HFFc6 (cell line): ENCODE data around the gene PAPPA2. TPM values are rescaled to one million over a fixed set of nuclear protein-coding genes. Genes with fewer than 3 reads are reported as not detected.

ENCODE experiments used
- DNase-seq: peaks from one replicate; pipeline ENCODE4 v3.0.0-alpha.2; 2018
- H3K27ac Mint-ChIP-seq: 2 replicates; pipeline ENCODE4 v1.8.0; 2020; ENCODE audit warnings: mild to moderate bottlenecking, mixed read lengths
- H3K27me3 Mint-ChIP-seq: 2 replicates; pipeline ENCODE4 v1.8.0; 2021; ENCODE audit warnings: mild to moderate bottlenecking, moderate library complexity, mixed read lengths; ENCODE audit not compliant: insufficient read depth
- H3K36me3 Mint-ChIP-seq: 2 replicates; pipeline ENCODE4 v1.8.0; 2021; ENCODE audit warnings: low read depth, mixed read lengths
- H3K4me1 Mint-ChIP-seq: 2 replicates; pipeline ENCODE4 v1.8.0; 2020; ENCODE audit warnings: low read depth, mixed read lengths
- H3K4me3 Mint-ChIP-seq: 2 replicates; pipeline ENCODE4 v1.8.0; 2020; ENCODE audit warnings: mild to moderate bottlenecking, moderate library complexity, mixed read lengths
- H3K9me3 Mint-ChIP-seq: 2 replicates; pipeline ENCODE4 v1.8.0; 2020; ENCODE audit warnings: mild to moderate bottlenecking, mixed read lengths
- CTCF ChIP-seq: fragments of 200-600 bp; sonication (generic); IDR thresholded peaks from 2 replicates; pipeline ENCODE4 v1.5.0; 2021; ENCODE audit warnings: antibody characterized with exemption, mild to moderate bottlenecking
- total RNA-seq, 6 experiments: library from RNA; stranded (reverse); fragmentation: NEBNext Ultra II Directional; extraction: Animal tissue kit (Norgen Biotek cat#: 25700); gene quantifications; 2 replicates in 1 of 6; 3 replicates in 5 of 6; pipeline ENCODE4 v1.2.3, GENCODE V29; 2021

The PAPPA2 gene
- total RNA-seq, 6 experiments from 2014 or later: 0.16 to 1.1 (median 0.42) TPM

DNA sequence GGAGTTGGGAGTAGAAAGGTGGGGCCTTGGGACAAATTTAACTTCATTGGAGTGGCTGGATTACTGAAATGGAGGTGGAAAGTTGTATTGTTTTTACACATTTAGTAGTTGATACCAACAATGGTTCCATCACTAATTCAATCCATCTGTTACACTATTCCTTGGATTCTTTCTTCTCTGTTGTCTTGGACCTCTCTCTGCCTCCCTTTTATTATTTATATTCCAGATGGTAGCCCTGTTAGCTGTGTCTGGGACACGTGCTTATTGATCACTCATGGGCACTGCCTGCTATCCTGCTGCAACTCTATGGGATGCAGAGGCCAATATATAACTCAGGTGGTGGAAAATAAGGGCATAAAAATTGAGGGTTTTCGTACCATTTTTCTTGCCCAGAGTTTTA lies 346.3 kb downstream of the PAPPA2 start:
- Mint-ChIP-seq H3K4me3 (no peak overlapping the region), H3K27me3 (no peaks in the 10 kb centered on the region), H3K4me1 (no peaks in the 10 kb centered on the region), H3K9me3 (peaks cover 30% of the 10 kb centered on the region), H3K27ac (no peak overlapping the region), H3K36me3 (no peaks in the 10 kb centered on the region; the same call in 1 of the 2 replicates)
- no peak for TF ChIP-seq CTCF
- DNase-seq: no peak

DNA sequence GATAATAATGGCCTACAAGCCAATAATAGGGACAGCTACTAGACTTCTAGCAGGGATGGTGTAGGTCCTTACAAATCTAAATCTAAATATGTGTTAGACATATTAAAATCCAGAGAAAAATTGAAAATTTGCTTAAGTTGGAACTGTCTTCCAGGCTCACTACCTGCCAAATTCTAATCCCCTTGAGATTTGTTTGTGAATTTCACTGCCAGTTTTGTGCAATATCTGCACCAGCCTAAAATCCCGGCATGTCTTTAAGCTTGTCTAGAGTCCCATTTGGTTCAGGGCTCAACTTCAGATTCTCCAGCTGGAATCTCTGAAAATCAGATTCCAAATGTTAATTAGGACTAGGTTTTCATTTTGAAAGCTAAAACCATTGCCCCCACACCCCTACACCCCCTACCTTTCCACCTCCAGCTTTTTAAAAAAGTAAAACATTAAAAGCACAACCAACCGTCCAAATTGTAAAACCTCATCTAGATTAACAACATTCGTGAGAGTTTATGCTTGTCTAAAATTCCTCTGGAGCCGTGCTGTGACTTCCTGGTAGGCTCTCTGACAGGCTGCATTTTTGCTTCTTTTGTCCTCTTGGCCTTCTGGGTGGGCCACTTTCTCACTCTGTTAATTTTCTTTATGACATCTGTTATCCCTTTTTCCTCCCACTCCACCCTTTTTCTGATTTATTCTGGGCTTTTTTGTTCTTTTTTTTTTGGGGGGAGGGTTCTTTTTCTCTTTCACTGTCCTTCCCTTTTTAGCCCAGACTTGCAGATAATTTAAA lies 348.7 kb downstream of the PAPPA2 start:
- DNase-seq: no peak
- TF ChIP-seq CTCF: no peak
- no peaks in the 10 kb centered on the region for H3K4me1 Mint-ChIP-seq

DNA sequence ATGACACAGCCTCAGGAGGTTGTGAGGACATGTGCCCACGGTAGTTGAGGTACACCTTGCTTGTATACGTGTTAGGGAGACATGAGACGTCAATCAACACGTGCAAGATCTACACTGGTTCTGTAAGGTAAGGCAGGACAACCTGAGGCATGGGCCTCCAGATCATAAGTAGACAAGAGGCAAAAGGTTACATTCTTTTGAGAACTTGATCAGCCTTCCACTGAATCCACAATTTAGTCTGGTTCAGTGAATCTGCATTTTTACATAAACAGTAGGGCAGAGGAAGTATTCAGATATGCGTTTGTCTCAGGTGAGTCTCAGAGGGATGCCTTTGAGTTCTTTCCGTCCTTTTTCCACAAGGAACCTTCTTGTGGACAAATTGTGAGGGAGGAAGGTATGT lies 352.6 kb downstream of the PAPPA2 start:
- Mint-ChIP-seq H3K27me3 (no peaks in the 10 kb centered on the region; the same call in 1 of the 2 replicates), H3K4me1 (no peaks in the 10 kb centered on the region), H3K4me3 (no peak overlapping the region), H3K27ac (no peak overlapping the region), H3K9me3 (peaks cover 9% of the 10 kb centered on the region), H3K36me3 (no peaks in the 10 kb centered on the region; the same call in 1 of the 2 replicates)
- no peak for TF ChIP-seq CTCF
- no peak for DNase-seq

More for the DNA sequence above, 348.7 kb downstream of the PAPPA2 start:
- H3K27me3 Mint-ChIP-seq: no peaks in the 10 kb centered on the region; the same call in 1 of the 2 replicates
- H3K27ac Mint-ChIP-seq: no peak overlapping the region
- peaks cover 22% of the 10 kb centered on the region for H3K9me3 Mint-ChIP-seq
- no peaks in the 10 kb centered on the region; the same call in 1 of the 2 replicates for H3K36me3 Mint-ChIP-seq
- H3K4me3 Mint-ChIP-seq: no peak overlapping the region

DNA sequence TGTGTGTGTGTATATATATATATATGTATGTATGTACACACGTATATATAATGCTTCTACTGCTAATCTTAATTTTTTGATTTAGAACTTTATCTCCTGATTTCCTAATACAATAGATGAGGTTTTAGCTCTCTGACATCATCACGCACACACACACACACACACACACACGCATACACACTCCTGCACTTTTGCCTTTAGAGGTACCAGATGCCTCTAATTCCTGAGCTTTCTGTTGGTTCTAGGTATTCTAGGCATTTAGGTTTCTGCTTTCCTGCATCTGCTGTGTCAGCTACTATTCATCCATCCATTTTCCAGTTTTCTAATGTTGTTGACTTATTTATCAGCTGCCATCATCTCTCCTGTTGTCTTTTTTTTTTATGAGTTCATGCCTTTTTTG lies 353.3 kb downstream of the PAPPA2 start:
- DNase-seq: no peak
- Mint-ChIP-seq H3K36me3 (no peaks in the 10 kb centered on the region; the same call in 1 of the 2 replicates), H3K27me3 (no peaks in the 10 kb centered on the region; the same call in 1 of the 2 replicates), H3K27ac (no peak overlapping the region), H3K9me3 (peaks cover 9% of the 10 kb centered on the region), H3K4me3 (no peak overlapping the region), H3K4me1 (no peaks in the 10 kb centered on the region)
- TF ChIP-seq CTCF: no peak

GRCh38 chr1:176820391-176821031 lies 357.5 kb downstream of the PAPPA2 start:
- no peak for DNase-seq
- Mint-ChIP-seq H3K9me3 (peaks cover 15% of the 10 kb centered on the region), H3K27ac (no peak overlapping the region), H3K4me3 (no peak overlapping the region), H3K36me3 (no peaks in the 10 kb centered on the region), H3K4me1 (no peaks in the 10 kb centered on the region), H3K27me3 (no peaks in the 10 kb centered on the region)
- no peak for TF ChIP-seq CTCF
